Measurements from ENCODE around the gene KDM1B. TPM values are rescaled to one million over a fixed set of nuclear protein-coding genes. Genes with fewer than 3 reads are reported as not detected.
"Not testable (repeated sequence)": the region's sequence is repeated elsewhere in the genome, so short reads cannot be mapped to it uniquely, and the experiment has no call there.

KDM1B gene
- total and polyA plus RNA-seq, 4 donors = 29.2 to 40.7 (median 33.8) TPM

DNA sequence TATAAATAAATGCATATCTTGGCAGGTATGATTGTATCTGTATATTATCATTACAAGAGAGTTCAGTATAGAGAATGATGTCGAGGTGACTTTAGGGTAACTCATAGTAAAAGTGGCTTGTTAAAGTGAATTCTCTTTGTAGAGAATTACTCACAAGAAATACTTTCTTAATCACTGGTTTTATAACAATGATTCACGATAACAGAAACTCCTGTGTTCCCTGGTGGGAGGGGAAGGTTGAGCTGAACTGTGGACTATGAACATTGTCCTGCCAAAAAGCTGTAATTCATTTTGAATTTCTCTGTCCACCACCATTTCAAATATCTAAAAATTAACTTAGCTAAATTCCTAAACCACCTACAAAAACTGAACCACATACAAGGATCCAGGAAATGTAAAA, 8.1 kb upstream of the KDM1B start:
- DNase-seq (ENCODE audit: low read depth in 4 of 6, low spot score in 6 of 6) = no peak
- WGBS (ENCODE audit: insufficient coverage) = no CpG with 5 or more reads among the region's 2 CpGs

DNA sequence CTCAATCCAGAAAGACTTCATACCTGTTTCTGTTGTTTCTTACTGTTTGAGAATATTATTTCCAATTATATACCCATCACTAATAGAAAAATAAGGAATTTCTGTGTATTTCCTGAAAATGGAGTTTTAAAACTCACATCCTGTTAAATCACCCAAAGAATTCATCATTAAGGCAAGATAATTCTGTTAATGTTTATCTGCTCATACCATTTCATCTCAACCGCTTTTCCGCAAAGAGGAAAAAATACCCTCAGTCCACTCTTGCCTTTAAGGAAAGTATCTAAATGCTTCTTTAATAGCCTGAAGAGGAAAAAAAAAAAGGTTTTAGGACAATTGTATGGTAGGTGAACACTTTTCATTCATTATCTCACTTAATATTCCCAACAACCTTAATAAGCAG, 7.6 kb upstream of the KDM1B start:
- Histone ChIP-seq H3K27ac (ENCODE audit: low read depth, low read length) (no peak overlapping the region), H3K4me3 (ENCODE audit: low read depth, low read length) (no peak overlapping the region), H3K4me1 (ENCODE audit: control insufficient read depth, insufficient read depth, low read length) (no peaks in the 10 kb centered on the region), H3K27me3 (ENCODE audit: control insufficient read depth, insufficient read depth, low read length) (no peaks in the 10 kb centered on the region), H3K36me3 (ENCODE audit: control insufficient read depth, insufficient read depth, low read length) (no peaks in the 10 kb centered on the region), H3K9me3 (ENCODE audit: control insufficient read depth, insufficient read depth, low read length) (no peaks in the 10 kb centered on the region)
- no peak for DNase-seq (ENCODE audit: low read depth in 4 of 6, low spot score in 6 of 6)
- no CpG with 5 or more reads among the region's 2 CpGs for WGBS (ENCODE audit: insufficient coverage)

More for the DNA sequence above, 8.1 kb upstream of the KDM1B start:
- Histone ChIP-seq H3K4me1 (ENCODE audit: control insufficient read depth, insufficient read depth, low read length) (no peaks in the 10 kb centered on the region), H3K36me3 (ENCODE audit: control insufficient read depth, insufficient read depth, low read length) (peaks cover 3% of the 10 kb centered on the region), H3K27me3 (ENCODE audit: control insufficient read depth, insufficient read depth, low read length) (no peaks in the 10 kb centered on the region), H3K4me3 (ENCODE audit: low read depth, low read length) (no peak overlapping the region), H3K27ac (ENCODE audit: low read depth, low read length) (no peak overlapping the region), H3K9me3 (ENCODE audit: control insufficient read depth, insufficient read depth, low read length) (no peaks in the 10 kb centered on the region)

DNA sequence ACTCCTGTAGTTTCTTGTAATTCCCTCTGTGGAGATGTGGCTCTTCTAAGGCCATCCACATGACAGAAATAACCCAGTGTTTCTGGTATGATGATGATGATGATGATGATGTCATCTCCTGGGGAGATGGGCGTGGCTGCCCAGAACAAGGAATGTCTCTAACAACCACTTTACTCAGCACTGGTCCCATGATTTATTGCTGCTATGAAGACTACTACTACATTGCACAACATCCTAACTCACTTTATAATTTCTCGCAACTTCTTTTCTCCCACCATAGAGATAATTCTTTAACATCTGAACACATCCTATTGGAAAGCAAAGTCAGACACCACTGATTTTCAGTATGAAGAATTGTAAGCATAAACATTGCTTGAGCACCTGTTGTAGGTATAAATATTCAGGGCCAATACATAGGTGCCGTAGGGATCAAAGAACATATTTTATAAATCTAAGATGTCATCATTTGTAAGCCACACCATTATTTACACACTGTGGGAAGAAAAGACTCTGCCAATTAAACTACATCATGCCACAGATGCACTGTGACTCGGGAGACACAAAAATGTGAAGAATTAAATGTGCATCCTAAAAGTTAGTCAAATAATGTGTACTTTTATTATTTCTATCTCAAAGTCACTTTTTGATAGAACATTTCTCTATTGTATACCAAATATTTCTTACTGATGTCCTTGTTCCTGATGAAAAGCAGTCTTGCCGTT, 6.8 kb upstream of the KDM1B start:
- Histone ChIP-seq H3K36me3 (ENCODE audit: control insufficient read depth, insufficient read depth, low read length) (no peaks in the 10 kb centered on the region), H3K4me3 (ENCODE audit: low read depth, low read length) (no peak overlapping the region), H3K27ac (ENCODE audit: low read depth, low read length) (no peak overlapping the region), H3K4me1 (ENCODE audit: control insufficient read depth, insufficient read depth, low read length) (no peaks in the 10 kb centered on the region), H3K9me3 (ENCODE audit: control insufficient read depth, insufficient read depth, low read length) (no peaks in the 10 kb centered on the region), H3K27me3 (ENCODE audit: control insufficient read depth, insufficient read depth, low read length) (no peaks in the 10 kb centered on the region)
- WGBS (ENCODE audit: insufficient coverage) = 83% methylated on average over 1 of the region's 5 CpGs
- no peak for DNase-seq (ENCODE audit: low read depth in 4 of 6, low spot score in 6 of 6)

DNA sequence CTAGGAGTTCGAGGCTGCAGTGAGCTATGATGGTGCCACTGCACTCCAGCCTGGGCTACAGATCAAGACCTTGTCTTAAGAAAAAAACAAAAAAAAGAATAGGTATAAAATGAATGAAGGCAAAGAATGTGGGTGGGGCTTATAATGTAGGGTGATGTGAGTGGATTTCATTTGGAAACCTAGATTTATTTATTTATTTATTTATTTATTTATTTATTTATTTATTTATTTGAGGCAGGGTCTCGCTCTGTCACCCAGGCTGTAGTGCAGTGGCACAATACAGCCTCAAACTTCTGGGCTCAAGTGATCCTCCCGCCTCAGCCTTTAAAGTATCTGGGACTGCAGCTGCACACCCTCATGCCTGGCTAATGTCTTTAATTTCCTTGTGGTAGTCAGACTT, 3.8 kb upstream of the KDM1B start:
- not testable (repeated sequence) for DNase-seq (ENCODE audit: low read depth in 4 of 6, low spot score in 6 of 6); H3K4me1 ChIP-seq (ENCODE audit: control insufficient read depth, insufficient read depth, low read length); H3K27me3 ChIP-seq (ENCODE audit: control insufficient read depth, insufficient read depth, low read length); H3K4me3 ChIP-seq (ENCODE audit: low read depth, low read length); H3K36me3 ChIP-seq (ENCODE audit: control insufficient read depth, insufficient read depth, low read length); H3K27ac ChIP-seq (ENCODE audit: low read depth, low read length); H3K9me3 ChIP-seq (ENCODE audit: control insufficient read depth, insufficient read depth, low read length)
- 100% methylated on average over 2 of the region's 3 CpGs for WGBS (ENCODE audit: insufficient coverage)

DNA sequence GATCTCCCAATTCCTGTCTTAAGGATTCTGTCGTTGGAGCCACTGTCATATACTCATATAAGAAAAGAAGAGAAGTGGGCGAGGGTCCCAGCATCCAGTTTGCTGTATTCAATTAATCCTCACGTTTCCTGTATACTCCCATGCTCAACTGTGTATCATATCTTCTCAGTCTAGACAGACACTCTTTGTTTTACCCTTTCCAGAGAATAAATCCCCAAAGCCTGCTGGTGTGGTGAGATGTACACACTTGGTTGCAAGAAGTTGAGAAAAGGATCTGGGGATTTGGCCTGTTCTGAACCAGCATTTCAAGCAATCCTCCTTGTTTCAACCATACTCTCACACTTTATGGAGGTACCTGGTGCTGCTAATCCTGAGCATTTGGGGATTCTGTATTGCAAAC, 3.4 kb upstream of the KDM1B start:
- no peaks in the 10 kb centered on the region for H3K27me3 ChIP-seq (ENCODE audit: control insufficient read depth, insufficient read depth, low read length)
- no peak overlapping the region for H3K4me3 ChIP-seq (ENCODE audit: low read depth, low read length)
- H3K27ac ChIP-seq (ENCODE audit: low read depth, low read length) = no peak overlapping the region
- H3K36me3 ChIP-seq (ENCODE audit: control insufficient read depth, insufficient read depth, low read length) = no peaks in the 10 kb centered on the region
- H3K9me3 ChIP-seq (ENCODE audit: control insufficient read depth, insufficient read depth, low read length) = no peaks in the 10 kb centered on the region
- WGBS (ENCODE audit: insufficient coverage) = no CpG with 5 or more reads among the region's 3 CpGs
- H3K4me1 ChIP-seq (ENCODE audit: control insufficient read depth, insufficient read depth, low read length) = peaks cover 8% of the 10 kb centered on the region
- no peak for DNase-seq (ENCODE audit: low read depth in 4 of 6, low spot score in 6 of 6)

DNA sequence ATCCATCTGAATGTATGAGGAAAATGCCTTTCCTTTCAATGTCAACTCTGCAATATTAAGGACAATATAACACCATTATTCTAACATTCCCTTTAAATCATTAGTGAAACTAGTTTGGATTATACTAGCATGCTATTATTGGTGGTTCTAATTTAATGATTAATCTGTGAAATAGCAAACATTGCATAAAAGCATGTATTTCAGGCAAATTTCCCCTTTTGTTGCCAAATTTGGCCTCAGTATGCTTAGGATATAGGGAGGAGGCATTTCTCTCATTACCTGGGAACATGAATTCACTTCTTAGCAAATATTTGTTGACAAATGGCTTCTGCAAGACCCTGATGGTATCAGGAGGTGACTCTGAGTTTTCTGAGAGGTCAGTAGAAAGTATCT, 1.9 kb upstream of the KDM1B start:
- Histone ChIP-seq H3K36me3 (ENCODE audit: control insufficient read depth, insufficient read depth, low read length) (no peaks in the 10 kb centered on the region), H3K27me3 (ENCODE audit: control insufficient read depth, insufficient read depth, low read length) (no peaks in the 10 kb centered on the region), H3K4me3 (ENCODE audit: low read depth, low read length) (no peak overlapping the region), H3K4me1 (ENCODE audit: control insufficient read depth, insufficient read depth, low read length) (peaks cover 8% of the 10 kb centered on the region), H3K9me3 (ENCODE audit: control insufficient read depth, insufficient read depth, low read length) (no peaks in the 10 kb centered on the region), H3K27ac (ENCODE audit: low read depth, low read length) (no peak overlapping the region)
- DNase-seq (ENCODE audit: low read depth in 4 of 6, low spot score in 6 of 6) = no peak

DNA sequence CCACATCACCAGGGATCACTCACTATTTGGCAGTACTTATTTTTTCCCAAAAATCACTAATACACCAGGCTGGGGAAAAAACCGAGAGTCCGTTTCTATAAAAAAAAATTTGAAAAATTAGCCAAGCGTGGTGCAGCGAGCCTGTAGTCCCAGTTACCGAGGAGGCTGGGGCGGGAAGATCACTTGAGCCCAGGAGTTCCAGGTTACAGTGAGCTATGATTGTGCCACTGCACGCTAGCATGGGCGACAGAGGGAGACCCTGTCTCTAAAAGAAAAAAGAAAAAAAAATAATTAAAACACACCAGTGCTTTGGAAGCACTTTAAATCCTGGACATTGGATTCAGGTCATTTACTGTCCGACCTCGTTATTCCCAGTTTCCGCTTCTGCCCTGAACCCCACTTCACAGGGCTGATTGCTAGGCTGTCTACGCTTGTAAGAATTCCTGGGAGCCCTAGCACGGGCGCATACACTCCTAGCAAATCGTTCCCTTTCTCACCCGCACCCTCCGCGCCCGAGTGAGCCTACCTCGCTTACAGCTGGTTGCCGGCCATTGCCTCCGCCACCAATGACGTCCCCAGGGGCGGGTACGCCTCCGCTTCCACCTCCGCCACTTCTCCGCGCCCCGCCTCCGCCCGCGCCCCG, 594 bp upstream of the KDM1B start, which contains the start of gene TPMT:
TSS of gene TPMT (minus strand) at position 571 of the 643 bp plus-strand sequence. CDS start 5,950 bp downstream, outside the sequence.
- no peaks in the 10 kb centered on the region for H3K9me3 ChIP-seq (ENCODE audit: control insufficient read depth, insufficient read depth, low read length)
- H3K4me1 ChIP-seq (ENCODE audit: control insufficient read depth, insufficient read depth, low read length) = peaks cover 8% of the 10 kb centered on the region
- under 1% methylated on average over 32 of the region's 34 CpGs for WGBS (ENCODE audit: insufficient coverage)
- no peaks in the 10 kb centered on the region for H3K27me3 ChIP-seq (ENCODE audit: control insufficient read depth, insufficient read depth, low read length)
- H3K4me3 ChIP-seq (ENCODE audit: low read depth, low read length) = peak within 1 kb of the TSS; percentile 96
- peak in 1 of 6 donors; percentile 66 for DNase-seq (ENCODE audit: low read depth in 4 of 6, low spot score in 6 of 6)
- H3K36me3 ChIP-seq (ENCODE audit: control insufficient read depth, insufficient read depth, low read length) = no peaks in the 10 kb centered on the region
- H3K27ac ChIP-seq (ENCODE audit: low read depth, low read length) = peak within 1 kb of the TSS; percentile 84

DNA sequence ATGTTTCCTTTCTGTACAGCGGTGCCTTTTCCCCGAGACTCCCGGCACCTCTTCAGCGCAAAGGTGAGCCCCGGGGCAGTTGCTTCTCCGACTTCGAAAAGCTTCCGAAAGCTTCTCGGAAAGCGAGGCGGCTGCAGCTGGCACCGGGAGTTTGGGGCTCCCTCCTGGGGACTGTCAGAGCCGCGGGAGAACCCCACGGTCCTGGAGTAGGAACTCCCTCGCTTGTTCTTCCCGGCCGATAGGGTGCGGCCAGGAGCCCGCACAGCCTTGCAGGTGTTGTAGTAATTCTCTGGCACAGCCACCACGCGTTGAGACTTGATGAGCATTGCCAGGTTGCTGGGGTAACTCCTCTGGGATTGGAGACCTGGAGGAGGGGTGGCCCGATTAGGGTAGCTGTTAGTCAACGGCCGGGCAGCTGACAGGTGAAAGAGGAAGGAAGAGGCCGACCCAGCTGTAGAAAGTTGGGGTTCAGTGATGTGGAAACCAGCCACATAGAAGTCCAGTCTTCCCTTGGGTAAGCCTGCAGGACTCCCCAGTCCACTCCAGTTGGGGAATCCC, 721 bp downstream of the KDM1B start:
- H3K27me3 ChIP-seq (ENCODE audit: control insufficient read depth, insufficient read depth, low read length) = no peaks in the 10 kb centered on the region
- peak in 2 of 6 donors; percentile 51 to 59 for DNase-seq (ENCODE audit: low read depth in 4 of 6, low spot score in 6 of 6)
- H3K4me1 ChIP-seq (ENCODE audit: control insufficient read depth, insufficient read depth, low read length) = peaks cover 8% of the 10 kb centered on the region
- peak overlapping the region; percentile 72 for H3K27ac ChIP-seq (ENCODE audit: low read depth, low read length)
- peak overlapping the region; percentile 96 for H3K4me3 ChIP-seq (ENCODE audit: low read depth, low read length)
- WGBS (ENCODE audit: insufficient coverage) = under 1% methylated on average over 26 of the region's 26 CpGs
- no peaks in the 10 kb centered on the region for H3K9me3 ChIP-seq (ENCODE audit: control insufficient read depth, insufficient read depth, low read length)
- peaks cover 4% of the 10 kb centered on the region for H3K36me3 ChIP-seq (ENCODE audit: control insufficient read depth, insufficient read depth, low read length)

DNA sequence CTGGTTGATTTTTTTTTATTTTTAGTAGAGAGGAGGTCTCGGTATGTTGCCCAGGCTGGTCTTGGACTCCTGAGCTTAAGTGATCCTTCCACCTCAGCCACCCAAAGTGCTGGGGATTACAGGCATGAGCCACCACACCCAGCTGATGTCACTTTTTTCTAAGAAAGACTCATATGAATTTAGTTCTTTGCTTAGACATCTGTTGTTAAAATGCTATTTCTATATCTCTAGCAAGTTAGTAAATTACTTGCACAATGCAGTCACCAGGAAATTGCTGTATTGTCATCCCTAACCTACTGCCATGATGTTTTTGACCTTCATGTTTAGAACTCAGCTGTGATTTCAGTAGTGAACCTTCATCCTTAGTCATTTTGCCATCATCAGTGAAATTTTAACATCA, 5.7 kb downstream of the KDM1B start:
- no CpG with 5 or more reads among the region's 1 CpG for WGBS (ENCODE audit: insufficient coverage)
- no peak overlapping the region for H3K4me3 ChIP-seq (ENCODE audit: low read depth, low read length)
- no peak overlapping the region for H3K27ac ChIP-seq (ENCODE audit: low read depth, low read length)
- H3K36me3 ChIP-seq (ENCODE audit: control insufficient read depth, insufficient read depth, low read length) = peaks cover 35% of the 10 kb centered on the region
- DNase-seq (ENCODE audit: low read depth in 4 of 6, low spot score in 6 of 6) = no peak
- H3K4me1 ChIP-seq (ENCODE audit: control insufficient read depth, insufficient read depth, low read length) = peaks cover 4% of the 10 kb centered on the region
- H3K9me3 ChIP-seq (ENCODE audit: control insufficient read depth, insufficient read depth, low read length) = no peaks in the 10 kb centered on the region
- H3K27me3 ChIP-seq (ENCODE audit: control insufficient read depth, insufficient read depth, low read length) = no peaks in the 10 kb centered on the region

DNA sequence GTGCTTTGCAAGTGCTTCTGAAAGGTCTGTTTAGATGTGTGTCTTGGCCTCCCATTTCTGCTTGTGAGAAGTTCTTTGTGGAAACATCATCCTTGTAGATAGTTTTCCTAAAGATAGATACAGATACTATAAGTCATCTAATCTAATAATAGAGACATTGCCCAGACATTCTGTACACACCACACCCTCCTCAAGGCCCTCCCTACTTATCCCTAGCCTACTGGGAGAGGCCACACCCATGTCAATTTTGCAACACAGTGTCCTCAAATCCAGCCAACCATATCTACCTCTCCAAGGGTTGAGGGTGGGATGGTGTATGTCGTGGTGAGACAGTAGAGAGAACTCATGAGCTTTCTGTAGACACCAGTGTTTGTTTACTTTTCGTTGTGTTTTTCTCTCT, 6.2 kb downstream of the KDM1B start:
- H3K4me1 ChIP-seq (ENCODE audit: control insufficient read depth, insufficient read depth, low read length) = no peaks in the 10 kb centered on the region
- no CpG with 5 or more reads among the region's 2 CpGs for WGBS (ENCODE audit: insufficient coverage)
- H3K4me3 ChIP-seq (ENCODE audit: low read depth, low read length) = no peak overlapping the region
- no peaks in the 10 kb centered on the region for H3K27me3 ChIP-seq (ENCODE audit: control insufficient read depth, insufficient read depth, low read length)
- H3K9me3 ChIP-seq (ENCODE audit: control insufficient read depth, insufficient read depth, low read length) = no peaks in the 10 kb centered on the region
- H3K27ac ChIP-seq (ENCODE audit: low read depth, low read length) = no peak overlapping the region
- peaks cover 35% of the 10 kb centered on the region for H3K36me3 ChIP-seq (ENCODE audit: control insufficient read depth, insufficient read depth, low read length)
- DNase-seq (ENCODE audit: low read depth in 4 of 6, low spot score in 6 of 6) = no peak

All from spinal cord (tissue), 10 donors.